ENCODE data around the gene RNMT.
A peak's percentile ranks its signal among the peaks of the same experiment; 100 is the strongest.
"Not testable (repeated sequence)": the region's sequence is repeated elsewhere in the genome, so short reads cannot be mapped to it uniquely, and the experiment has no call there.

Gene RNMT

GRCh38 chr18:13735681-13736080 lies 9.2 kb downstream of the RNMT start:
- DNase-seq (ENCODE audit: low spot score) = no peak

- DNase-seq (ENCODE audit: low spot score) = no peak
Measured at GRCh38 chr18:13745696-13746095, 19.2 kb downstream of the RNMT start.

- no peak for DNase-seq (ENCODE audit: low spot score)
Measured at GRCh38 chr18:13746633-13747032, 20.2 kb downstream of the RNMT start.

- not testable (repeated sequence) for DNase-seq (ENCODE audit: low spot score)
Measured at GRCh38 chr18:13751599-13751998, 25.1 kb downstream of the RNMT start.

GRCh38 chr18:13756261-13756660 lies 29.8 kb downstream of the RNMT start:
- DNase-seq (ENCODE audit: low spot score) = no peak

GRCh38 chr18:13756671-13757070 lies 30.2 kb downstream of the RNMT start:
- DNase-seq (ENCODE audit: low spot score) = no peak

- DNase-seq (ENCODE audit: low spot score) = no peak
Measured at GRCh38 chr18:13758622-13759021, 32.1 kb downstream of the RNMT start.

- no peak for DNase-seq (ENCODE audit: low spot score)
Measured at GRCh38 chr18:13760047-13760446, 33.6 kb downstream of the RNMT start.

- no peak for DNase-seq (ENCODE audit: low spot score)
Measured at GRCh38 chr18:13762690-13763439, 36.4 kb downstream of the RNMT start.

GRCh38 chr18:13775058-13775457 lies 48.6 kb downstream of the RNMT start:
- no peak for DNase-seq (ENCODE audit: low spot score)

- DNase-seq (ENCODE audit: low spot score) = no peak
Measured at GRCh38 chr18:13791181-13791580, 64.7 kb downstream of the RNMT start.

GRCh38 chr18:13793819-13794218 lies 67.3 kb downstream of the RNMT start:
- DNase-seq (ENCODE audit: low spot score) = no peak

GRCh38 chr18:13796515-13796914 lies 70.0 kb downstream of the RNMT start:
- peak; percentile 66 for DNase-seq (ENCODE audit: low spot score)

GRCh38 chr18:13797157-13797611 lies 70.7 kb downstream of the RNMT start:
- DNase-seq (ENCODE audit: low spot score) = no peak

GRCh38 chr18:13799396-13799795 lies 72.9 kb downstream of the RNMT start:
- no peak for DNase-seq (ENCODE audit: low spot score)

- DNase-seq (ENCODE audit: low spot score) = peak; percentile 88
Measured at GRCh38 chr18:13800505-13801259, 74.2 kb downstream of the RNMT start.

GRCh38 chr18:13801260-13801601 lies 74.8 kb downstream of the RNMT start:
- DNase-seq (ENCODE audit: low spot score) = no peak

- no peak for DNase-seq (ENCODE audit: low spot score)
Measured at GRCh38 chr18:13804305-13804704, 77.8 kb downstream of the RNMT start.

- no peak for DNase-seq (ENCODE audit: low spot score)
Measured at GRCh38 chr18:13808294-13809042, 82.0 kb downstream of the RNMT start.

GRCh38 chr18:13809043-13809430 lies 82.6 kb downstream of the RNMT start:
- no peak for DNase-seq (ENCODE audit: low spot score)

- DNase-seq (ENCODE audit: low spot score) = no peak
Measured at GRCh38 chr18:13809531-13810255, 83.2 kb downstream of the RNMT start.

GRCh38 chr18:13810950-13811485 lies 84.5 kb downstream of the RNMT start:
- no peak for DNase-seq (ENCODE audit: low spot score)

All from HuH-7 (cell line).